ENCODE data around the gene PICK1. TPM values are rescaled to one million over a fixed set of nuclear protein-coding genes. Genes with fewer than 3 reads are reported as not detected.
A peak's percentile ranks its signal among the peaks of the same experiment; 100 is the strongest.

Gene PICK1
- polyA plus RNA-seq, 1 donor from 2014 or later: 101 TPM

- Histone ChIP-seq H3K79me2 (replicated peaks; ENCODE audit: insufficient read depth, low read length) (no peaks in the 10 kb centered on the region), H3K9me2 (ENCODE audit: insufficient read depth, low read length) (no peaks in the 10 kb centered on the region), H3F3A (ENCODE audit: insufficient read depth, low read length, poor library complexity, severe bottlenecking) (no peaks in the 10 kb centered on the region), H3K9me3 (ENCODE audit: low read length) (no peaks in the 10 kb centered on the region), H4K20me1 (ENCODE audit: insufficient read depth) (no peaks in the 10 kb centered on the region), H3K36me3 (ENCODE audit: insufficient read depth, low read length) (no peaks in the 10 kb centered on the region), H3K4me2 (ENCODE audit: low read length) (no peak overlapping the region), H3K27me3 (ENCODE audit: insufficient read depth, low read depth, low read length) (peaks cover 16% of the 10 kb centered on the region), H3K4me3 (ENCODE audit: low read length) (no peak overlapping the region), H3K9ac (ENCODE audit: low read length) (no peak overlapping the region), H2AFZ (ENCODE audit: low read depth, low read length) (no peak overlapping the region), H3K27ac (ENCODE audit: low read length) (no peak overlapping the region)
- no peak for TF ChIP-seq MXI1 (conservative IDR thresholded peaks at IDR 0.05; ENCODE audit: poor library complexity, severe bottlenecking)
- no peak for TF ChIP-seq EZH2 (IDR thresholded peaks at IDR 0.05; ENCODE audit: borderline replicate concordance, insufficient read depth, low read length, poor library complexity, severe bottlenecking)
- TF ChIP-seq TAF1 (IDR thresholded peaks at IDR 0.05; ENCODE audit: low read depth): no peak
- no peak for TF ChIP-seq REST (IDR thresholded peaks at IDR 0.05; ENCODE audit: borderline replicate concordance)
- TF ChIP-seq RAD21 (conservative IDR thresholded peaks at IDR 0.05): no peak
- TF ChIP-seq SMC3 (conservative IDR thresholded peaks at IDR 0.05; ENCODE audit: poor library complexity): no peak
- no peak for TF ChIP-seq POLR2AphosphoS5 (IDR thresholded peaks at IDR 0.05)
These were observed 23.3 kb downstream of the PICK1 start for GRCh38 chr22:38080474-38080849.

GRCh38 chr22:38080850-38081635 lies 23.8 kb downstream of the PICK1 start:
- Histone ChIP-seq H3K27ac (ENCODE audit: low read length) (no peak overlapping the region), H3K9ac (ENCODE audit: low read length) (no peak overlapping the region), H3K79me2 (replicated peaks; ENCODE audit: insufficient read depth, low read length) (no peaks in the 10 kb centered on the region), H4K20me1 (ENCODE audit: insufficient read depth) (no peaks in the 10 kb centered on the region), H2AFZ (ENCODE audit: low read depth, low read length) (no peak overlapping the region), H3K9me3 (ENCODE audit: low read length) (no peaks in the 10 kb centered on the region), H3K36me3 (ENCODE audit: insufficient read depth, low read length) (no peaks in the 10 kb centered on the region), H3K4me2 (ENCODE audit: low read length) (no peak overlapping the region), H3K27me3 (ENCODE audit: insufficient read depth, low read depth, low read length) (peaks cover 16% of the 10 kb centered on the region), H3F3A (ENCODE audit: insufficient read depth, low read length, poor library complexity, severe bottlenecking) (no peaks in the 10 kb centered on the region), H3K9me2 (ENCODE audit: insufficient read depth, low read length) (no peaks in the 10 kb centered on the region), H3K4me3 (ENCODE audit: low read length) (peak overlapping the region; percentile 46)
- TF ChIP-seq RAD21 (conservative IDR thresholded peaks at IDR 0.05): no peak
- TF ChIP-seq TAF1 (IDR thresholded peaks at IDR 0.05; ENCODE audit: low read depth): no peak
- no peak for TF ChIP-seq CTCF (IDR thresholded peaks at IDR 0.05; ENCODE audit: poor library complexity, severe bottlenecking)
- TF ChIP-seq EP300 (conservative IDR thresholded peaks at IDR 0.05; ENCODE audit: poor library complexity, severe bottlenecking): no peak
- no peak for TF ChIP-seq REST (IDR thresholded peaks at IDR 0.05; ENCODE audit: borderline replicate concordance)
- TF ChIP-seq EZH2 (IDR thresholded peaks at IDR 0.05; ENCODE audit: borderline replicate concordance, insufficient read depth, low read length, poor library complexity, severe bottlenecking): no peak
- TF ChIP-seq MXI1 (conservative IDR thresholded peaks at IDR 0.05; ENCODE audit: poor library complexity, severe bottlenecking): no peak
- TF ChIP-seq SMC3 (conservative IDR thresholded peaks at IDR 0.05; ENCODE audit: poor library complexity): no peak
- TF ChIP-seq POLR2AphosphoS5 (IDR thresholded peaks at IDR 0.05): no peak
